ENCODE measurements around the gene ABCD3. TPM values are rescaled to one million over a fixed set of nuclear protein-coding genes. Genes with fewer than 3 reads are reported as not detected.

The ABCD3 gene
- total RNA-seq, 4 donors from 2014 or later = 31.3 to 46.6 (median 41.8) TPM

DNA sequence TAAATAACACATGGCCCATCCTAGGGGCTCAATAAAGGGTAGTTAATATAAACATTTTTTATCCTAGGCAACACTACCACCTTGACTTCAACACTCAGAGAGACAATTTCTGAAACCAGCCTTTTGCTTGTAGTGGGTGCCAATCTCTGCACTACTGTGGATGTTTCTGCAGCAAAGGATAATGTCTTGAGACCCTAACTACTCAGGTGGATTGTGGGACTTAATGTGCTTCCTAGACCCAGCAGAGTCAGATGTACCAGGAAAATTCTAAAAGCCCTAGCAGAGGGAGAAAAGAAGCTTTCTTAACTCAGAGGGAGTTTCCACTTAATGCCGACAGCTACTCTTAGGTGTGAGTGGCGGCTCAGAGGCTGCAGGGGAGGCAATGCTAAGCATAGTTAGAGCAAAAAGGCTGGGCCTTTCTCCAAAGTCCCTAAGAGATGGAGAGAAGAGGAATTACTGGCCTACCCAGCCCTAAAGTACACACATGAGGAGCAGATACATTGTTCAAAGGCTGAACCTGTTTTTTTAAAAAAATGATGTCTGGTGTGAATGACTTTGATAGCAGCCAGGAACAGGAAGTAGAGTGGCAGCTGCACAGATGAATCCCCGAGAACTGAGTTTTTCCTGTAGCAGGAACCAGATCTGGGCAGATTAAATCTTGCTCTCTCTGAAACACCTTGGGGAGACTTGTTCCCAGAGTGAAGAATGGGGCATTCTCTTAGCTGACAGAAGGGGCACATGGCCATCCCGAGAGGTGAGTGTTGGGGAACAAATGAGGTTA lies 33.5 kb upstream of the ABCD3 start:
- intact Hi-C loops (cut with DNase I; ENCODE audit: low total_unique reads) = no loop called here
- WGBS, 2 donors = 49 to 62% methylated on average over 4 of the region's 4 CpGs
- no peak for TF ChIP-seq POLR2A (IDR thresholded peaks at IDR 0.05)
- TF ChIP-seq, protein P1, sequence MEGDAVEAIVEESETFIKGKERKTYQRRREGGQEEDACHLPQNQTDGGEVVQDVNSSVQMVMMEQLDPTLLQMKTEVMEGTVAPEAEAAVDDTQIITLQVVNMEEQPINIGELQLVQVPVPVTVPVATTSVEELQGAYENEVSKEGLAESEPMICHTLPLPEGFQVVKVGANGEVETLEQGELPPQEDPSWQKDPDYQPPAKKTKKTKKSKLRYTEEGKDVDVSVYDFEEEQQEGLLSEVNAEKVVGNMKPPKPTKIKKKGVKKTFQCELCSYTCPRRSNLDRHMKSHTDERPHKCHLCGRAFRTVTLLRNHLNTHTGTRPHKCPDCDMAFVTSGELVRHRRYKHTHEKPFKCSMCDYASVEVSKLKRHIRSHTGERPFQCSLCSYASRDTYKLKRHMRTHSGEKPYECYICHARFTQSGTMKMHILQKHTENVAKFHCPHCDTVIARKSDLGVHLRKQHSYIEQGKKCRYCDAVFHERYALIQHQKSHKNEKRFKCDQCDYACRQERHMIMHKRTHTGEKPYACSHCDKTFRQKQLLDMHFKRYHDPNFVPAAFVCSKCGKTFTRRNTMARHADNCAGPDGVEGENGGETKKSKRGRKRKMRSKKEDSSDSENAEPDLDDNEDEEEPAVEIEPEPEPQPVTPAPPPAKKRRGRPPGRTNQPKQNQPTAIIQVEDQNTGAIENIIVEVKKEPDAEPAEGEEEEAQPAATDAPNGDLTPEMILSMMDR (IDR thresholded peaks at IDR 0.05) = no peak
- DNase-seq (ENCODE audit: low spot score in 2 of 2) = no peak
- H3K4me3 ChIP-seq (ENCODE audit: low read depth, poor library complexity, severe bottlenecking) = no peak overlapping the region

GRCh38 chr1:94385308-94385929 lies 32.8 kb upstream of the ABCD3 start:
- no peak for TF ChIP-seq POLR2A (IDR thresholded peaks at IDR 0.05)
- TF ChIP-seq, protein P1 (IDR thresholded peaks at IDR 0.05) = no peak
- 44 to 88% methylated on average over 2 of the region's 2 CpGs for WGBS, 2 donors
- DNase-seq (ENCODE audit: low spot score in 2 of 2) = no peak
- intact Hi-C loops (cut with DNase I; ENCODE audit: low total_unique reads) = no loop called here
- H3K4me3 ChIP-seq (ENCODE audit: low read depth, poor library complexity, severe bottlenecking) = no peak overlapping the region

- intact Hi-C loops (cut with DNase I; ENCODE audit: low total_unique reads) = no loop called here
- H3K4me3 ChIP-seq (ENCODE audit: low read depth, poor library complexity, severe bottlenecking) = no peak overlapping the region
- no peak for TF ChIP-seq POLR2A (IDR thresholded peaks at IDR 0.05)
- TF ChIP-seq, protein P1 (IDR thresholded peaks at IDR 0.05) = no peak
- WGBS, 2 donors = 68% methylated on average over 4 of the region's 4 CpGs
- no peak for DNase-seq (ENCODE audit: low spot score in 2 of 2)
Measured at GRCh38 chr1:94389298-94389697, 28.9 kb upstream of the ABCD3 start.

DNA sequence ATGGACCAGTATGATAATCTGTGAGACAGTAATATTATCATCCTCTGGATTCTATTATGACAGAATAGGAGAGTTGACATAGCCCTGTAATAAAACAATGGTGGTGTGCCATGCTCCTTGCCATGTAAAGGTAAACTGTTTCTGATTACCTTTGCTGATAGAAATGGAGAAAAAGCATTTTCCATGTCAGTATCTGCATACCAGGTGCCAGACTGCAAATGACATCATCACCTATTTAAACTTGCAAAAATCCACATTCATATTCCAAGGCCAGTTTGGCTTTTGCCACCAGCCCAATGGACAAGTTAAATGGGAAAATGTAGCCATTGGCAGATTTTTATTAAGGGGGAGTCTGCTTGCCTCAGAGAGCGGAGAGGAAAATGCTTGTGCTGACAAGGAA lies 23.9 kb upstream of the ABCD3 start:
- TF ChIP-seq, protein P1 (IDR thresholded peaks at IDR 0.05) = no peak
- TF ChIP-seq POLR2A (IDR thresholded peaks at IDR 0.05) = no peak
- WGBS, 2 donors = 88 to 93% methylated on average over 1 of the region's 1 CpG
- intact Hi-C loops (cut with DNase I; ENCODE audit: low total_unique reads) = no loop called here

GRCh38 chr1:94395231-94395630 lies 23.0 kb upstream of the ABCD3 start:
- TF ChIP-seq POLR2A (IDR thresholded peaks at IDR 0.05) = no peak
- TF ChIP-seq, protein P1 (IDR thresholded peaks at IDR 0.05) = no peak
- intact Hi-C loops (cut with DNase I; ENCODE audit: low total_unique reads) = no loop called here
- whole genome bisulfite sequencing, 2 donors = 63 to 65% methylated on average over 3 of the region's 3 CpGs

More for the DNA sequence above, 23.9 kb upstream of the ABCD3 start:
- no peak for DNase-seq (ENCODE audit: low spot score in 2 of 2)
- no peak overlapping the region for H3K4me3 ChIP-seq (ENCODE audit: low read depth, poor library complexity, severe bottlenecking)

More at GRCh38 chr1:94395231-94395630, 23.0 kb upstream of the ABCD3 start:
- DNase-seq (ENCODE audit: low spot score in 2 of 2) = no peak
- H3K4me3 ChIP-seq (ENCODE audit: low read depth, poor library complexity, severe bottlenecking) = no peak overlapping the region

Measured in lower leg skin (tissue), 4 donors.